Ascending aorta (tissue), 2 donors: ENCODE results near the gene NCOA7. TPM values are rescaled to one million over a fixed set of nuclear protein-coding genes. Genes with fewer than 3 reads are reported as not detected.

Experiments
- DNase-seq, 2 donors: peaks; one replicate each; pipeline ENCODE4 v3.0.0-alpha.2; 2019; ENCODE audit warnings: low spot score in 2 of 2
- H3K27ac ChIP-seq, 2 donors: fragments of 200-600 bp; sonication (generic); one replicate each; pipeline ENCODE4 v1.5.1; 2016 to 2017; ENCODE audit warnings: mild to moderate bottlenecking in 1 of 2
- H3K27me3 ChIP-seq: fragments of 200-600 bp; sonication (generic); one replicate; pipeline ENCODE4 v1.5.1; 2017
- H3K36me3 ChIP-seq, 2 donors: fragments of 200-600 bp; sonication (generic); one replicate each; pipeline ENCODE4 v1.5.1; 2016
- H3K4me1 ChIP-seq, 2 donors: fragments of 200-600 bp; sonication (generic); one replicate each; pipeline ENCODE4 v1.5.1; 2016 to 2017; ENCODE audit warnings: mild to moderate bottlenecking in 1 of 2
- H3K4me3 ChIP-seq, 2 donors: fragments of 200-600 bp; sonication (generic); one replicate each; pipeline ENCODE4 v1.5.1; 2016 to 2017; ENCODE audit warnings: mild to moderate bottlenecking in 1 of 2
- H3K9me3 ChIP-seq, 2 donors: fragments of 200-600 bp; sonication (generic); one replicate each; pipeline ENCODE4 v1.5.1; 2016
- intact Hi-C: fragments of 100-400 bp; cut with DNase I; formaldehyde crosslinking; loops from one replicate; pipeline ENCODE4 v1.15.1; 2023
- total RNA-seq: library from RNA; depleted of rRNA; stranded (reverse); fragments of >200 nt; gene quantifications from one replicate; pipeline ENCODE4 v1.1.0, GENCODE V29; 2016
- TF ChIP-seq, protein P1 (sequence below), 3 experiments: fragments of 200-600 bp in 2 of 3; fragments of 450-650 bp in 1 of 3; sonication (generic) in 2 of 3; IDR thresholded peaks; one replicate each; pipeline ENCODE4 v1.5.1; 2016 to 2019; ENCODE audit warnings: antibody characterized with exemption in 3 of 3, mild to moderate bottlenecking in 1 of 3, moderate library complexity in 1 of 3

Gene NCOA7
- total RNA-seq, 1 donor from 2014 or later: 37.4 TPM

GRCh38 chr6:125781314-125781868 is 9.4 kb upstream of the NCOA7 start:
- peak overlapping the region; percentile 56 to 85 for H3K4me3 ChIP-seq
- H3K27me3 ChIP-seq: no peaks in the 10 kb centered on the region
- DNase-seq: no peak
- H3K4me1 ChIP-seq: peaks cover 0 to 6% of the 10 kb centered on the region in 2 donors
- H3K9me3 ChIP-seq: no peaks in the 10 kb centered on the region
- H3K36me3 ChIP-seq: no peaks in the 10 kb centered on the region
- intact Hi-C loops: loop anchor here (2.0 to 10.0 kb wide), 3 partner anchors 175 to 1483 kb away; partner anchors contain the start of genes HINT3 and RNF146
- peak overlapping the region; percentile 90 to 98 for H3K27ac ChIP-seq
- TF ChIP-seq, protein P1, sequence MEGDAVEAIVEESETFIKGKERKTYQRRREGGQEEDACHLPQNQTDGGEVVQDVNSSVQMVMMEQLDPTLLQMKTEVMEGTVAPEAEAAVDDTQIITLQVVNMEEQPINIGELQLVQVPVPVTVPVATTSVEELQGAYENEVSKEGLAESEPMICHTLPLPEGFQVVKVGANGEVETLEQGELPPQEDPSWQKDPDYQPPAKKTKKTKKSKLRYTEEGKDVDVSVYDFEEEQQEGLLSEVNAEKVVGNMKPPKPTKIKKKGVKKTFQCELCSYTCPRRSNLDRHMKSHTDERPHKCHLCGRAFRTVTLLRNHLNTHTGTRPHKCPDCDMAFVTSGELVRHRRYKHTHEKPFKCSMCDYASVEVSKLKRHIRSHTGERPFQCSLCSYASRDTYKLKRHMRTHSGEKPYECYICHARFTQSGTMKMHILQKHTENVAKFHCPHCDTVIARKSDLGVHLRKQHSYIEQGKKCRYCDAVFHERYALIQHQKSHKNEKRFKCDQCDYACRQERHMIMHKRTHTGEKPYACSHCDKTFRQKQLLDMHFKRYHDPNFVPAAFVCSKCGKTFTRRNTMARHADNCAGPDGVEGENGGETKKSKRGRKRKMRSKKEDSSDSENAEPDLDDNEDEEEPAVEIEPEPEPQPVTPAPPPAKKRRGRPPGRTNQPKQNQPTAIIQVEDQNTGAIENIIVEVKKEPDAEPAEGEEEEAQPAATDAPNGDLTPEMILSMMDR (IDR thresholded peaks at IDR 0.05): peak in 1 of 3 experiments; percentile 20

GRCh38 chr6:125784365-125784764 is 6.4 kb upstream of the NCOA7 start:
- TF ChIP-seq, protein P1 (IDR thresholded peaks at IDR 0.05): no peak

DNA sequence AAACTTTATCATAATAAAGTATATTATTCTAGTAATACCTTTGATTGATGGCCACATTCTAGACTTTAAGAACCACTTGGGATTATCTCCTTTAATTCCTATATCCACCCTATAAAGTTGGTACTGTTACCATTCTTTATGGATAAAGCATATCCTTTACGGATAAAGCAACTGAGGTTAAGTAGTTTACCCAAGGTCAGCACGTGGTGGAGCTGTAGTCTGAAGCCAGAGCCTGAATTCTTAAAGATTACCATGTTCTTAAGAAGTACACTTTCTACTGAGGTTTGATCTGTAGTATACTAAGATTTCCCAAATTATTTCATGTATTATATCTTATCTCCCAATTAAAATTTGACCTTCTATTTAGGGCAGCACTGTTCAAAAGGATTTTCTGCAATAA is 3.0 kb upstream of the NCOA7 start:
- TF ChIP-seq, protein P1 (IDR thresholded peaks at IDR 0.05): peak in 2 of 3 experiments; percentile 8 to 10
- Histone ChIP-seq H3K9me3 (no peaks in the 10 kb centered on the region), H3K4me1 (peaks cover 0 to 15% of the 10 kb centered on the region in 2 donors), H3K27me3 (no peaks in the 10 kb centered on the region), H3K36me3 (no peaks in the 10 kb centered on the region), H3K4me3 (no peak overlapping the region), H3K27ac (no peak overlapping the region)
- intact Hi-C loops: loop anchor here (10.0 kb wide), 2 partner anchors 913 to 1477 kb away; partner anchors contain the start of gene RNF146
- DNase-seq: no peak

More at GRCh38 chr6:125784365-125784764, 6.4 kb upstream of the NCOA7 start:
- Histone ChIP-seq H3K9me3 (no peaks in the 10 kb centered on the region), H3K27ac (no peak overlapping the region), H3K36me3 (no peaks in the 10 kb centered on the region), H3K27me3 (no peaks in the 10 kb centered on the region), H3K4me3 (no peak overlapping the region), H3K4me1 (peaks cover 0 to 13% of the 10 kb centered on the region in 2 donors)
- intact Hi-C loops: loop anchor here (10.0 kb wide), 2 partner anchors 910 to 1480 kb away; partner anchors contain the start of gene RNF146
- no peak for DNase-seq

DNA sequence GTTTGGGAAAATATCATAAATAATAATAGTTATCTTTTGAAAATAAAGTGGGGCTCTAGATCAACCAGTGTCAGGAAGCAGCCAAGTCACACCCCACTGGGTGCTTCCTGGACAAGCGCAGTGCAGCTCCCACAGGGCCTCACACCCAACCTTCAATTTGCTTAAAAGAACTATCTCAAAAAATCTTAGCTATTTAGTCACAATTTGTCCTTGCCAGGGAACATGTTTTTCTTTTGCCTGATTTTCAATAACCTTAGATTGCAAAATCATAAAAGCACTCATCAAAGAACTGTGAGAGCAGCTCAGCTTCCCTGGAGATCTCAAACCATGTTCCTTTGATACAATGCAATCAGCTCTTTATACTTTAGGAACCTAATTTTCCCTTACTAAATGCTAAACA is 1.6 kb upstream of the NCOA7 start:
- intact Hi-C loops: loop anchor here (10.0 kb wide), 2 partner anchors 914 to 1476 kb away; partner anchors contain the start of gene RNF146
- H3K4me3 ChIP-seq: peak overlapping the region in 1 of 2 donors; percentile 91

DNA sequence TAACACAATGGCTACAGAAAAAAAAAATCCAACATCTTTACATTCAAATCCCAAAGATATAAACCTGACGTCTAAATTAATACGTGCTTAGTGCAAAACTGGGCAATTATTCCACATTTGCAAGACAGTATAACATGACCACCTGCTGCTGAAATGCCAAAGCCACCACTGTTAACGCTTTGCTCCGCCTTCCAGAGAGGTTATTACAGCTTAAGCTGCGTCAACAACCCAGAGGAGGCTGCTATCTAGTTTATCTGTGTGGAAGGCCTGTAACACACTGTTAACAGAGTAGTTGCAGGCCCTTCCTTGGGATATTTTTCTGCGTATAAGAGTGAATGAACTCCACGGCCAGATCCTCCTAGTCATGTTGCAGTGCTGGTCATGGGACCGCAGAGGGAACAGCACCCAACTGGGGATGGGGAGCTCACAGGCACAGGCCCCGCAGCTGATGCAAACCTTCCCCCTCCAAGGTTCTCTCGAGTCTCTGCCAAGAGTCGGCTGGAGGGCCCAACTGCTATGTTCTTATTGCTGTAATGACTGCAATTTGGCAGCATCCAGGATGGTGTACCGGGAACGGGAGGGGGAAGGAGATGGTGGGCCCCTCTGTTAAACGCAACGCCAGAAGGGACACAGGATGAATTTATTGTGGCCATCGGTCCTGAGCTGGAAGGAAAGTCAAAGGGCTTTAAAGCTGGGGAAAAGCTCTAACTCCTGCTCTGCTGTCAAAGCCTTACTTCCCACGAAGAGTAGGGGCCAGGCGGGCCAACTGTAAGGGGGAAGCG is 993 bp upstream of the NCOA7 start:
- Histone ChIP-seq H3K9me3 (no peaks in the 10 kb centered on the region), H3K27ac (peak overlapping the region; percentile 91 to 99), H3K4me3 (peak overlapping the region; percentile 90 to 91), H3K27me3 (no peaks in the 10 kb centered on the region), H3K36me3 (no peaks in the 10 kb centered on the region), H3K4me1 (peaks cover 0 to 15% of the 10 kb centered on the region in 2 donors)
- TF ChIP-seq, protein P1 (IDR thresholded peaks at IDR 0.05): no peak
- DNase-seq: peak in 1 of 2 donors; percentile 79
- intact Hi-C loops: loop anchor here (5.0 to 10.0 kb wide), 3 partner anchors 183 to 1475 kb away; partner anchors contain the start of gene RNF146

More for the DNA sequence above, 1.6 kb upstream of the NCOA7 start:
- Histone ChIP-seq H3K4me1 (peaks cover 0 to 15% of the 10 kb centered on the region in 2 donors), H3K27ac (peak overlapping the region; percentile 91 to 99), H3K27me3 (no peaks in the 10 kb centered on the region), H3K36me3 (no peaks in the 10 kb centered on the region), H3K9me3 (no peaks in the 10 kb centered on the region)
- DNase-seq: no peak
- TF ChIP-seq, protein P1 (IDR thresholded peaks at IDR 0.05): no peak
